Hepatocyte (in vitro differentiated cells): ENCODE measurements around the gene RASGRP2. TPM values are rescaled to one million over a fixed set of nuclear protein-coding genes. Genes with fewer than 3 reads are reported as not detected.

Experiments used
- DNase-seq: peaks from one replicate; pipeline ENCODE4 v3.0.0-alpha.2; 2016; ENCODE audit warnings: low spot score
- H2AFZ ChIP-seq: fragments of 200-600 bp; sonication (generic); 2 replicates; pipeline ENCODE4 v1.6.0; 2016; ENCODE audit warnings: antibody characterized with exemption, mild to moderate bottlenecking
- H3K27ac ChIP-seq: fragments of 200-600 bp; sonication (generic); 2 replicates; pipeline ENCODE4 v1.5.1; 2016; ENCODE audit warnings: mild to moderate bottlenecking
- H3K27me3 ChIP-seq: fragments of 200-600 bp; sonication (generic); 2 replicates; pipeline ENCODE4 v1.6.1; 2016
- H3K36me3 ChIP-seq: fragments of 200-600 bp; sonication (generic); replicated peaks from 2 replicates; pipeline ENCODE4 v1.5.1; 2016; ENCODE audit warnings: low read depth; ENCODE audit not compliant: insufficient read depth
- H3K4me1 ChIP-seq: fragments of 200-600 bp; sonication (generic); 2 replicates; pipeline ENCODE4 v1.5.1; 2016; ENCODE audit warnings: mild to moderate bottlenecking, moderate library complexity; ENCODE audit not compliant: insufficient read depth
- H3K4me2 ChIP-seq: fragments of 200-600 bp; sonication (generic); 2 replicates; pipeline ENCODE4 v1.6.0; 2016
- H3K4me3 ChIP-seq: fragments of 200-600 bp; sonication (generic); 2 replicates; pipeline ENCODE4 v1.5.1; 2016; ENCODE audit warnings: mild to moderate bottlenecking
- H3K79me2 ChIP-seq: fragments of 200-600 bp; sonication (generic); 2 replicates; pipeline ENCODE4 v1.6.0; 2017; ENCODE audit warnings: mild to moderate bottlenecking
- H3K9me2 ChIP-seq: fragments of 200-600 bp; sonication (generic); replicated peaks from 2 replicates; pipeline ENCODE4 v1.6.0; 2017; ENCODE audit warnings: mild to moderate bottlenecking; ENCODE audit not compliant: insufficient read depth
- H3K9me3 ChIP-seq: fragments of 200-600 bp; sonication (generic); 2 replicates; pipeline ENCODE4 v1.5.1; 2016; ENCODE audit warnings: low read depth, mild to moderate bottlenecking
- H4K20me1 ChIP-seq: fragments of 200-600 bp; sonication (generic); 2 replicates; pipeline ENCODE4 v1.6.0; 2016; ENCODE audit warnings: mild to moderate bottlenecking; ENCODE audit not compliant: insufficient read depth, poor library complexity, severe bottlenecking
- CTCF ChIP-seq: fragments of 200-600 bp; sonication (generic); IDR thresholded peaks from 2 replicates; pipeline ENCODE4 v1.5.1; 2016; ENCODE audit warnings: antibody characterized with exemption, mild to moderate bottlenecking; ENCODE audit not compliant: poor library complexity
- EZH2 ChIP-seq: fragments of 200-600 bp; sonication (generic); IDR thresholded peaks from 2 replicates; pipeline ENCODE4 v1.6.1; 2016; ENCODE audit warnings: antibody characterized with exemption, mild to moderate bottlenecking, borderline replicate concordance
- EZH2phosphoT487 ChIP-seq: fragments of 200-600 bp; sonication (generic); IDR thresholded peaks from one replicate; pipeline ENCODE4 v1.6.1; 2018; ENCODE audit warnings: antibody characterized with exemption, mild to moderate bottlenecking, low read depth, moderate library complexity; ENCODE audit not compliant: unreplicated experiment, severe bottlenecking
- WGBS: methylation state at CpG from one replicate; pipeline ENCODE4 v1.1.6; 2016; ENCODE audit warnings: low lambda C conversion rate; ENCODE audit errors: missing lambda C conversion rate; 5-methylcytosine and 5-hydroxymethylcytosine counted together
- polyA plus RNA-seq: library from polyadenylated mRNA; unstranded; fragments of >200 nt; fragmentation: Nextera tagmentation; extraction: Ambion mirVana; gene quantifications from 2 replicates; pipeline ENCODE4 v1.2.1, GENCODE V29; 2016
- total RNA-seq: library from RNA; depleted of rRNA; stranded (reverse); fragments of >200 nt; gene quantifications from 2 replicates; pipeline ENCODE4 v1.2.3, GENCODE V29; 2014

RASGRP2 gene
- total and polyA plus RNA-seq, 2 experiments from 2014 or later, result 0.10 to 3.2 TPM

- H4K20me1 ChIP-seq, result no peaks in the 10 kb centered on the region
- H3K4me2 ChIP-seq, result no peak overlapping the region
- H3K27me3 ChIP-seq, result peaks cover 21% of the 10 kb centered on the region
- 53% methylated on average over 9 of the region's 9 CpGs for WGBS
- H3K9me2 ChIP-seq, result no peaks in the 10 kb centered on the region
- no peak overlapping the region for H3K27ac ChIP-seq
- H2AFZ ChIP-seq, result no peak overlapping the region
- H3K4me1 ChIP-seq, result no peaks in the 10 kb centered on the region
- H3K36me3 ChIP-seq, result no peaks in the 10 kb centered on the region
- no peak for DNase-seq
- no peak overlapping the region for H3K4me3 ChIP-seq
- H3K79me2 ChIP-seq, result no peaks in the 10 kb centered on the region
- TF ChIP-seq CTCF, result no peak
- no peak for TF ChIP-seq EZH2
- TF ChIP-seq EZH2phosphoT487, result no peak
- no peaks in the 10 kb centered on the region for H3K9me3 ChIP-seq
These were observed 17.7 kb downstream of the RASGRP2 start for GRCh38 chr11:64726211-64726641.

GRCh38 chr11:64724863-64725532 lies 18.9 kb downstream of the RASGRP2 start:
- no peak overlapping the region for H3K4me2 ChIP-seq

DNA sequence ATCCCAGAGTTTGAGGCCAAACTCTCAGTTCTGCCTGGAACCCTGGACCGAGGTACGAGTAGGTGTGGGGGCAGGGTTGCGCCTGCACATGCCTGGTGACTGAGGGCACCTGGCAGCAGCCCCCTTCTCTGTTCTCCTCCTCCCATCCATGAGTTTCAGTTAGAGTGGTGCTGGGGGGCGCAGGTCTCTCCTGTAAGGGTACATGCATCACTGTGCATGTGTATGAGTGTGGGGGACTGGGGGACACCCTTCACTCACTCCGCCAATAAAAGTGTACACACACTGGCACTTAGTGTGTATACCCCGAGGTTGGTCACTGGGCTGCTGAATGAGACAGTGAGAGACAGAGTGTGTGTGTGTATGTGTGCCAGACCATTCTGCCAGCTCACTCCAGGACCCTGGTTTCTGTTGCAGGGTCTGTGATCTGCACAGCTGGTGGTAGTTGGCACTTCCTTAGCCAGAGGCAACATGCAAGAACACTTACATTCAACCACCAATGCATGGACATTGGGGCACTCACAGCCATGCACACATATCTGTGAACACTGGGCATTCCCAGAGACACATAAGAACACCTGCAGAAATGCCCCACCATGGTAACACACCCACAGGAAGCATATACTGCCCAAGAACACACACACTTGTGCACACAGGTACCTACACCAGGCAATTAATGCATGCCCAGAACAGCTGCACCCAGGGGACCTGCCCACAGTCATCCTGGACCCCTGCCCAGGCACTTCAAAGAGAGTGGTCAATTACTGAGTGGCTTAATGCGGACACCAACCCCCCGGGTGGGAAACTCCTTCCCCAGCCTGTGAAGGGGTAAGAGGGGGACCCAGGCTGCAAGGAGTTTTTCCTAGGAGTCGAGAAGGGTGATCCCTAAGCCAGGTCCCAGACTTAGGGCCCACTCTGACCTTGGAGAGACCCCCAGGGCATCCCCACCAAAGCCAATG lies 19.8 kb downstream of the RASGRP2 start:
- peaks cover 30% of the 10 kb centered on the region for H3K27me3 ChIP-seq
- peak overlapping the region; percentile 100 for H3K4me2 ChIP-seq
- no peak overlapping the region for H3K4me3 ChIP-seq
- no peak for TF ChIP-seq EZH2phosphoT487
- TF ChIP-seq EZH2, result no peak
- TF ChIP-seq CTCF, result no peak
- no peaks in the 10 kb centered on the region for H3K9me2 ChIP-seq
- no peaks in the 10 kb centered on the region for H3K4me1 ChIP-seq
- no peaks in the 10 kb centered on the region for H3K36me3 ChIP-seq
- H2AFZ ChIP-seq, result no peak overlapping the region
- H3K27ac ChIP-seq, result no peak overlapping the region
- 77% methylated on average over 9 of the region's 9 CpGs for WGBS
- no peaks in the 10 kb centered on the region for H3K79me2 ChIP-seq
- DNase-seq, result no peak
- no peaks in the 10 kb centered on the region for H4K20me1 ChIP-seq
- no peaks in the 10 kb centered on the region for H3K9me3 ChIP-seq

More at GRCh38 chr11:64724863-64725532, 18.9 kb downstream of the RASGRP2 start:
- H3K4me1 ChIP-seq, result no peaks in the 10 kb centered on the region
- peaks cover 23% of the 10 kb centered on the region for H3K27me3 ChIP-seq
- H2AFZ ChIP-seq, result no peak overlapping the region
- H3K9me3 ChIP-seq, result no peaks in the 10 kb centered on the region
- H3K9me2 ChIP-seq, result no peaks in the 10 kb centered on the region
- H3K4me3 ChIP-seq, result no peak overlapping the region
- no peaks in the 10 kb centered on the region for H4K20me1 ChIP-seq
- no peaks in the 10 kb centered on the region for H3K36me3 ChIP-seq
- H3K79me2 ChIP-seq, result no peaks in the 10 kb centered on the region
- TF ChIP-seq EZH2phosphoT487, result no peak
- no peak for TF ChIP-seq CTCF
- TF ChIP-seq EZH2, result no peak
- no peak overlapping the region for H3K27ac ChIP-seq
- WGBS, result 76% methylated on average over 7 of the region's 7 CpGs
- peak; percentile 48 for DNase-seq
